ENCODE data around the gene UNC13A. TPM values are rescaled to one million over a fixed set of nuclear protein-coding genes. Genes with fewer than 3 reads are reported as not detected.

UNC13A gene
- polyA plus RNA-seq, 3 donors: 0.01 TPM; not detected in 2

DNA sequence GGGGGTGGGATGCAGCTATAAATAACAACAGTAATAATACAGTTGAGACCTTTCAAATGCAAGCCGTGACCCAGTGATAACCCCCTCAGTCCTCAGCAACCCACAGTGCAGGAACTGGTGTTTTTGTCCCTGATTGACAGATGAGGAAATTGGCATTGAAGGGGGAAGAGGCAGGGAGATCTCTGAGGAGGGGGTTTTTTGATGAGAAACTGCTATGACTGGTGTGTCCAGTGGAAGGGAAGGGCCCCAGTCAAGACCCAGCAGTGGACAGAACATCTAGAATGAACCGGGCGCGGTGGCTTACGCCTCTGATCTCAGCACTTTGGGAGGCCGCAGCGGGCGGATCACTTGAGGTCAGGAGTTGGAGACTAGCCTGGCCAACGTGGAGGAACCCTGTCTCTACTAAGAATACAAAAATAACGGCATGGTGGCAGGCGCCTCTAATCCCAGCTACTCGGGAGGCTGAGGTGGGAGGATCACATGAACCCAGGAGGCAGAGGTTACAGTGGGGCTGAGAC is 33.0 kb upstream of the UNC13A start:
- Histone ChIP-seq H2AFZ (ENCODE audit: insufficient read depth, low read depth, low read length, poor library complexity, severe bottlenecking) (no peak overlapping the region), H3K4me2 (replicated peaks; ENCODE audit: extremely low read depth, low read length, poor library complexity, severe bottlenecking) (peak overlapping the region; percentile 93), H3K27me3 (ENCODE audit: control insufficient read depth in 2 of 2, insufficient read depth in 2 of 2, low read length in 2 of 2) (no peaks in the 10 kb centered on the region), H4K20me1 (ENCODE audit: insufficient read depth, low read length) (peaks cover 64% of the 10 kb centered on the region), H3K9me3 (replicated peaks in 1 of 2; ENCODE audit: control insufficient read depth in 1 of 2, insufficient read depth in 1 of 2, low read length in 2 of 2) (no peaks in the 10 kb centered on the region), H3K4me3 (replicated peaks in 1 of 3; ENCODE audit: low read depth in 2 of 3, low read length in 3 of 3) (peak overlapping the region in 2 of 3 experiments; percentile 81 to 95), H3K36me3 (replicated peaks in 1 of 2; ENCODE audit: control insufficient read depth in 1 of 2, insufficient read depth in 2 of 2, low read length in 2 of 2) (peaks cover 29 to 36% of the 10 kb centered on the region in 2 donors), H3K9ac (ENCODE audit: insufficient read depth, low read length, poor library complexity, severe bottlenecking) (peak overlapping the region; percentile 76), H3K27ac (ENCODE audit: low read depth in 1 of 2, low read length in 2 of 2) (peak overlapping the region; percentile 11 to 82), H3K79me2 (ENCODE audit: insufficient read depth, low read length) (peaks cover 74% of the 10 kb centered on the region), H3K4me1 (ENCODE audit: control insufficient read depth in 1 of 2, insufficient read depth in 2 of 2, low read length in 2 of 2) (peaks cover 56 to 63% of the 10 kb centered on the region in 2 donors)
- Mint-ChIP-seq H3K27ac (peak overlapping the region; percentile 87 to 95 (median 92)), H3K4me3 (peak overlapping the region; percentile 85 to 98), H3K9me3 (peaks cover 0 to 2% (median 0%) of the 10 kb centered on the region in 7 donors), H3K27me3 (ENCODE audit: low read depth in 3 of 3) (peaks cover 0 to 4% (median 0%) of the 10 kb centered on the region in 3 donors), H3K4me1 (peaks cover 56% of the 10 kb centered on the region), H3K36me3 (peaks cover 25 to 43% of the 10 kb centered on the region in 2 donors)
- intact Hi-C loops (cut with micrococcal nuclease): no loop called here
- 80% methylated on average over 2 of the region's 12 CpGs for WGBS (ENCODE audit: insufficient coverage)
- peak in 2 of 3 donors; percentile 57 to 67 for DNase-seq
- no peak for TF ChIP-seq CTCF (IDR thresholded peaks at IDR 0.05)

- Histone ChIP-seq H3K9me3 (replicated peaks in 1 of 2; ENCODE audit: control insufficient read depth in 1 of 2, insufficient read depth in 1 of 2, low read length in 2 of 2) (no peaks in the 10 kb centered on the region), H4K20me1 (ENCODE audit: insufficient read depth, low read length) (peaks cover 57% of the 10 kb centered on the region), H3K4me3 (replicated peaks in 1 of 3; ENCODE audit: low read depth in 2 of 3, low read length in 3 of 3) (peak overlapping the region; percentile 80 to 95 (median 81)), H3K4me1 (ENCODE audit: control insufficient read depth in 1 of 2, insufficient read depth in 2 of 2, low read length in 2 of 2) (peaks cover 56 to 63% of the 10 kb centered on the region in 2 donors), H3K27ac (ENCODE audit: low read depth in 1 of 2, low read length in 2 of 2) (peak overlapping the region; percentile 2 to 82), H3K79me2 (ENCODE audit: insufficient read depth, low read length) (peaks cover 66% of the 10 kb centered on the region), H3K4me2 (replicated peaks; ENCODE audit: extremely low read depth, low read length, poor library complexity, severe bottlenecking) (peak overlapping the region; percentile 93), H3K9ac (ENCODE audit: insufficient read depth, low read length, poor library complexity, severe bottlenecking) (peak overlapping the region; percentile 76), H3K36me3 (replicated peaks in 1 of 2; ENCODE audit: control insufficient read depth in 1 of 2, insufficient read depth in 2 of 2, low read length in 2 of 2) (peaks cover 24 to 29% of the 10 kb centered on the region in 2 donors), H3K27me3 (ENCODE audit: control insufficient read depth in 2 of 2, insufficient read depth in 2 of 2, low read length in 2 of 2) (no peaks in the 10 kb centered on the region), H2AFZ (ENCODE audit: insufficient read depth, low read depth, low read length, poor library complexity, severe bottlenecking) (peak overlapping the region; percentile 65)
- Mint-ChIP-seq H3K4me3 (peak overlapping the region; percentile 85 to 98), H3K36me3 (peaks cover 19 to 36% of the 10 kb centered on the region in 2 donors), H3K4me1 (peaks cover 58% of the 10 kb centered on the region), H3K27me3 (ENCODE audit: low read depth in 3 of 3) (peaks cover 0 to 4% (median 0%) of the 10 kb centered on the region in 3 donors), H3K9me3 (peaks cover 0 to 2% (median 0%) of the 10 kb centered on the region in 7 donors), H3K27ac (peak overlapping the region in 6 of 7 donors; percentile 75 to 95 (median 90))
- WGBS (ENCODE audit: insufficient coverage): 2% methylated on average over 6 of the region's 7 CpGs
- TF ChIP-seq CTCF (IDR thresholded peaks at IDR 0.05): no peak
- intact Hi-C loops (cut with micrococcal nuclease): no loop called here
- peak in 1 of 3 donors; percentile 6 for DNase-seq
These were observed 32.3 kb upstream of the UNC13A start for GRCh38 chr19:17720440-17720839.

Measured in CD14-positive monocyte (primary cell).